ENCODE data around the gene PALB2. TPM values are rescaled to one million over a fixed set of nuclear protein-coding genes. Genes with fewer than 3 reads are reported as not detected.
A peak's percentile ranks its signal among the peaks of the same experiment; 100 is the strongest.

The PALB2 gene
- total and polyA plus RNA-seq, 2 of the 13 experiments (the other 11 are each of a cell fraction or from before 2014, with no cell fraction given) = 12.1 to 40.9 TPM

GRCh38 chr16:23595951-23596720, 45.0 kb downstream of the PALB2 start, which contains the start of gene NDUFAB1 (continued):
- TF ChIP-seq ZBTB21 (CRISPR knock-in tag; IDR thresholded peaks at IDR 0.05) (no peak), KLF16 (CRISPR knock-in tag; IDR thresholded peaks at IDR 0.05) (peak in 1 of 2 experiments; percentile 98; a peak in 2 of 4 replicates), ZNF652 (CRISPR knock-in tag; IDR thresholded peaks at IDR 0.05; ENCODE audit: borderline replicate concordance, low read depth) (no peak), ZNF160 (CRISPR knock-in tag; IDR thresholded peaks at IDR 0.05) (peak; percentile 95), MTA1 (CRISPR knock-in tag; IDR thresholded peaks at IDR 0.05; ENCODE audit: borderline replicate concordance) (peak; percentile 67; the same call in 1 of the 2 replicates), ZSCAN31 (CRISPR knock-in tag; IDR thresholded peaks at IDR 0.05; ENCODE audit: low read depth) (peak; percentile 99), ZSCAN29 (CRISPR knock-in tag; conservative IDR thresholded peaks at IDR 0.05) (no peak), RAD51 (IDR thresholded peaks at IDR 0.05; ENCODE audit: borderline replicate concordance) (no peak), ZNF354B (CRISPR knock-in tag; IDR thresholded peaks at IDR 0.05) (peak; percentile 42; the same call in 1 of the 2 replicates), NR2F2 (IDR thresholded peaks at IDR 0.05; ENCODE audit: borderline replicate concordance, low read depth) (peak; percentile 36; the same call in 1 of the 2 replicates), MED1 (CRISPR knock-in tag; IDR thresholded peaks at IDR 0.05) (peak; percentile 90), CREB3 (CRISPR knock-in tag; IDR thresholded peaks at IDR 0.05) (peak; percentile 96; the same call in 1 of the 2 replicates), THRA (CRISPR knock-in tag; IDR thresholded peaks at IDR 0.05; ENCODE audit: borderline replicate concordance) (peak; percentile 76), JARID2 (CRISPR knock-in tag; IDR thresholded peaks at IDR 0.05; ENCODE audit: insufficient replicate concordance) (no peak), ZNF496 (CRISPR knock-in tag; IDR thresholded peaks at IDR 0.05; ENCODE audit: insufficient replicate concordance) (no peak), PHF8 (CRISPR knock-in tag; IDR thresholded peaks at IDR 0.05) (peak; percentile 99), ZNF709 (CRISPR knock-in tag; IDR thresholded peaks at IDR 0.05) (peak; percentile 92; the same call in 1 of the 2 replicates), JUNB (CRISPR knock-in tag; IDR thresholded peaks at IDR 0.05; ENCODE audit: borderline replicate concordance) (no peak), ZNF30 (CRISPR knock-in tag; IDR thresholded peaks at IDR 0.05) (no peak), CEBPG (CRISPR knock-in tag; IDR thresholded peaks at IDR 0.05) (peak; percentile 40), TOPORS (CRISPR knock-in tag; IDR thresholded peaks at IDR 0.05) (peak; percentile 99), RARA (CRISPR knock-in tag; IDR thresholded peaks at IDR 0.05) (peak; percentile 67), ZNF263 (CRISPR knock-in tag; IDR thresholded peaks at IDR 0.05) (peak; percentile 24; the same call in 1 of the 2 replicates), ZNF335 (CRISPR knock-in tag; IDR thresholded peaks at IDR 0.05) (peak; percentile 65; the same call in 1 of the 2 replicates), HIC2 (CRISPR knock-in tag; IDR thresholded peaks at IDR 0.05; ENCODE audit: low read depth) (peak; percentile 15)
- TF ChIP-seq, protein P1, sequence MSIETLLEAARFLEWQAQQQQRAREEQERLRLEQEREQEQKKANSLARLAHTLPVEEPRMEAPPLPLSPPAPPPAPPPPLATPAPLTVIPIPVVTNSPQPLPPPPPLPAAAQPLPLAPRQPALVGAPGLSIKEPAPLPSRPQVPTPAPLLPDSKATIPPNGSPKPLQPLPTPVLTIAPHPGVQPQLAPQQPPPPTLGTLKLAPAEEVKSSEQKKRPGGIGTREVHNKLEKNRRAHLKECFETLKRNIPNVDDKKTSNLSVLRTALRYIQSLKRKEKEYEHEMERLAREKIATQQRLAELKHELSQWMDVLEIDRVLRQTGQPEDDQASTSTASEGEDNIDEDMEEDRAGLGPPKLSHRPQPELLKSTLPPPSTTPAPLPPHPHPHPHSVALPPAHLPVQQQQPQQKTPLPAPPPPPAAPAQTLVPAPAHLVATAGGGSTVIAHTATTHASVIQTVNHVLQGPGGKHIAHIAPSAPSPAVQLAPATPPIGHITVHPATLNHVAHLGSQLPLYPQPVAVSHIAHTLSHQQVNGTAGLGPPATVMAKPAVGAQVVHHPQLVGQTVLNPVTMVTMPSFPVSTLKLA (IDR thresholded peaks at IDR 0.05) = peak; percentile 59

Data from HepG2 (cell line).